Measurements from ENCODE around the gene HMOX2.

- TF ChIP-seq CTCF (optimal IDR thresholded peaks at IDR 0.05 in 1 of 3, IDR thresholded peaks at IDR 0.05 in 1 of 3, conservative IDR thresholded peaks at IDR 0.05 in 1 of 3; ENCODE audit: extremely low read depth in 1 of 3, insufficient read depth in 2 of 3, low read length in 3 of 3): no peak
- no peak for TF ChIP-seq EZH2 (IDR thresholded peaks at IDR 0.05; ENCODE audit: low read length)
Measured at GRCh38 chr16:4513086-4513860, 37.1 kb downstream of the HMOX2 start.
